KBM-7 (cell line): ENCODE results near the gene TLE3.

Source experiments
- DNase-seq: peaks from one replicate; pipeline ENCODE4 v3.0.0-alpha.2; 2015
- in situ Hi-C: fragments of 300-500 bp; cut with MboI; formaldehyde crosslinking; loops from 2 replicates; pipeline ENCODE4 v1.14.3; 2020; ENCODE audit warnings: low sequenced_read_pairs, low pct_unique_long_range_greater_than_20kb, mixed read lengths

The TLE3 gene

GRCh38 chr15:69998541-69999391, 99.0 kb downstream of the TLE3 start:
- DNase-seq = no peak
- in situ Hi-C loops = no loop called here

GRCh38 chr15:69997813-69998212, 99.9 kb downstream of the TLE3 start:
- DNase-seq = peak; percentile 34
- in situ Hi-C loops = no loop called here
